ENCODE results near the gene CPEB3.
"Not testable (repeated sequence)": the region's sequence is repeated elsewhere in the genome, so short reads cannot be mapped to it uniquely, and the experiment has no call there.

The CPEB3 gene

GRCh38 chr10:92031580-92031979 is 259.3 kb downstream of the CPEB3 start:
- DNase-seq (ENCODE audit: low read depth): no peak

- DNase-seq (ENCODE audit: low read depth): no peak
Measured at GRCh38 chr10:92027141-92027540, 263.7 kb downstream of the CPEB3 start.

GRCh38 chr10:92025340-92025739 is 265.5 kb downstream of the CPEB3 start:
- not testable (repeated sequence) for DNase-seq (ENCODE audit: low read depth)

GRCh38 chr10:92024700-92025099 is 266.2 kb downstream of the CPEB3 start:
- no peak for DNase-seq (ENCODE audit: low read depth)

GRCh38 chr10:92014620-92015019 is 276.3 kb downstream of the CPEB3 start:
- no peak for DNase-seq (ENCODE audit: low read depth)

- no peak for DNase-seq (ENCODE audit: low read depth)
Measured at GRCh38 chr10:92011560-92012214, 279.2 kb downstream of the CPEB3 start.

- no peak for DNase-seq (ENCODE audit: low read depth)
Measured at GRCh38 chr10:92010047-92010735, 280.7 kb downstream of the CPEB3 start.

- DNase-seq (ENCODE audit: low read depth): no peak
Measured at GRCh38 chr10:92009445-92009844, 281.4 kb downstream of the CPEB3 start.

- DNase-seq (ENCODE audit: low read depth): no peak
Measured at GRCh38 chr10:92005978-92006377, 284.9 kb downstream of the CPEB3 start.

GRCh38 chr10:92003258-92003657 is 287.6 kb downstream of the CPEB3 start:
- DNase-seq (ENCODE audit: low read depth): no peak

- no peak for DNase-seq (ENCODE audit: low read depth)
Measured at GRCh38 chr10:92001995-92002394, 288.9 kb downstream of the CPEB3 start.

- no peak for DNase-seq (ENCODE audit: low read depth)
Measured at GRCh38 chr10:92001581-92001980, 289.3 kb downstream of the CPEB3 start.
